A549 treated with RU486 at 1 μM for 4 hours (cell line): Measurements from ENCODE around the gene CMTM7. TPM values are rescaled to one million over a fixed set of nuclear protein-coding genes. Genes with fewer than 3 reads are reported as not detected.

Experiments
- total RNA-seq: library from RNA; stranded (reverse); fragments of 200-300 nt; extraction: Qiagen RNA extraction; gene quantifications from 5 replicates; pipeline ENCODE4 v1.2.3, GENCODE V29; 2022; ENCODE audit warnings: low read depth

Gene CMTM7
- 28.2 to 42.2 TPM (median 37.8 TPM) in 5 replicates for total RNA-seq

GRCh38 chr3:32391643-32392535, at the start of gene CMTM7:
Gene CMTM7, plus strand, starts transcription at chr3:32391853. Its CDS starts 54 bp downstream, at chr3:32391907.

GRCh38 chr3:32502118-32502945, 110.7 kb downstream of the CMTM7 start, which contains the start of gene CMTM6:
Gene CMTM6, minus strand, starts transcription at chr3:32502852. Its CDS starts 107 bp downstream, at chr3:32502745.

Other genes starting within 250 kb of the CMTM7 start
- 6.4 to 11.0 TPM (median 10.8 TPM) in 5 replicates for gene CMTM8, start 153.2 kb upstream of the CMTM7 start, total RNA-seq
- gene CMTM6, start 111.0 kb downstream of the CMTM7 start, total RNA-seq: 19.4 to 45.6 TPM (median 43.3 TPM) in 5 replicates
- 33.3 to 48.0 TPM (median 40.3 TPM) in 5 replicates for gene DYNC1LI1, start 179.0 kb downstream of the CMTM7 start, total RNA-seq